SJCRH30 (cell line): Measurements from ENCODE around the gene POR. TPM values are rescaled to one million over a fixed set of nuclear protein-coding genes. Genes with fewer than 3 reads are reported as not detected.

Source experiments
- DNase-seq, 2 experiments: peaks; one replicate each; pipeline ENCODE4 v3.0.0-alpha.2; 2015 to 2020
- H3K27ac ChIP-seq: fragments of 250-450 bp; sonication (Bioruptor Pico); 2 replicates; pipeline ENCODE4 v1.5.1; 2020; ENCODE audit warnings: mild to moderate bottlenecking, moderate library complexity
- H3K27me3 ChIP-seq: fragments of 250-450 bp; sonication (Bioruptor Pico); 2 replicates; pipeline ENCODE4 v1.5.1; 2020; ENCODE audit warnings: mild to moderate bottlenecking, moderate library complexity
- H3K36me3 ChIP-seq: fragments of 250-450 bp; sonication (Bioruptor Pico); 2 replicates; pipeline ENCODE4 v1.5.1; 2020; ENCODE audit warnings: mild to moderate bottlenecking, moderate library complexity
- H3K4me1 ChIP-seq: fragments of 250-450 bp; sonication (Bioruptor Pico); 2 replicates; pipeline ENCODE4 v1.5.1; 2020; ENCODE audit warnings: mild to moderate bottlenecking, moderate library complexity
- H3K4me3 ChIP-seq: fragments of 250-450 bp; sonication (Bioruptor Pico); 2 replicates; pipeline ENCODE4 v1.5.1; 2020; ENCODE audit warnings: mild to moderate bottlenecking, moderate library complexity
- H3K9me3 ChIP-seq: fragments of 250-450 bp; sonication (Bioruptor Pico); replicated peaks from 2 replicates; pipeline ENCODE4 v1.5.1; 2020; ENCODE audit warnings: mild to moderate bottlenecking, moderate library complexity
- total RNA-seq: library from RNA; depleted of rRNA; stranded (reverse); fragments of >200 nt; shearing (Covaris generic); gene quantifications from 2 replicates; pipeline ENCODE4 v1.2.3, GENCODE V29; 2014

POR gene
- total RNA-seq, 1 experiment from 2014 or later = 109 TPM

DNA sequence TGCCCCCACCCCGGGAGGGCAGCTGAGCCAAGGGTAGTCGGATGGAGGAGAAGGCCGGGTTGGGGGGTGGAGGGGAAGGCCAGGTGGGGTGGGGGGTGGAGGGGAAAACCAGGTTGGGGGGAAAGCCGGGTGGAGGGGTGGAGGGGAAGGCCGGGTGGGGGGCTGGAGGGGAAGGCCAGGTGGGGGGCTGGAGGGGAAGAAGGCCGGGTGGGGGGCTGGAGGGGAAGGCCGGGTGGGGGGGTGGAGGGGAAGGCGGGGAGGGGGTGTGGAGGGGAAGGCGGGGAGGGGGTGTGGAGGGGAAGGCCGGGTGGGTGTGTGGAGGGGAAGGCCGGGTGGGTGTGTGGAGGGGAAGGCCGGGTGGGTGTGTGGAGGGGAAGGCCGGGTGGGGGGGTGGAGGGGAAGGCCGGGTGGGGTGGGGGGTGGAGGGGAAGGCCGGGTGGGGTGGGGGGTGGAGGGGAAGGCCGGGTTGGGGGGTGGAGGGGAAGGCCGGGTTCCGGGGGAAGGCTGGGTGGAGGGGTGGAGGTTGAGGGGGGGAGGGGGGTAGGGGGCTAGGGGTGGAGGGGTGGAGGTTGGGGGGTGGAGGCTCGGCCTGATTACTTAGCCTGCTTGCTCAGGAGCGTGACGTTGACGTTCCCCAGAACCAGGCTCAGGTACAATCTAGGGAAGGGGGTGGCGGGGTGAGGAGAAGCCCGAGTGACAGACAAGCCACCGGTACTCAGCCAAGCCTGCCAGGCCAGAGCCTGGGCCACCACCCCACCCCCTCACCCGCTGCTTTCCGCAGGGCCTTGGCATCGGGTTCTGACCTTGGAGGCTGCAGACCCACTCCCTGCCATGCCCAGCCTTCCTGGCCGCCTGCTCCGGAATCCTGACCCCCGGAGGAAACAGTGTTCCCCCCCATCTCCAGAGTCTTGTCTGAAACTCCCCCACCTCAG, 73.9 kb downstream of the POR start:
- H3K4me1 ChIP-seq = peaks cover 28% of the 10 kb centered on the region
- H3K36me3 ChIP-seq = peaks cover 42% of the 10 kb centered on the region
- no peaks in the 10 kb centered on the region for H3K27me3 ChIP-seq
- H3K9me3 ChIP-seq = no peaks in the 10 kb centered on the region
- no peak for DNase-seq
- H3K27ac ChIP-seq = no peak overlapping the region
- H3K4me3 ChIP-seq = no peak overlapping the region

DNA sequence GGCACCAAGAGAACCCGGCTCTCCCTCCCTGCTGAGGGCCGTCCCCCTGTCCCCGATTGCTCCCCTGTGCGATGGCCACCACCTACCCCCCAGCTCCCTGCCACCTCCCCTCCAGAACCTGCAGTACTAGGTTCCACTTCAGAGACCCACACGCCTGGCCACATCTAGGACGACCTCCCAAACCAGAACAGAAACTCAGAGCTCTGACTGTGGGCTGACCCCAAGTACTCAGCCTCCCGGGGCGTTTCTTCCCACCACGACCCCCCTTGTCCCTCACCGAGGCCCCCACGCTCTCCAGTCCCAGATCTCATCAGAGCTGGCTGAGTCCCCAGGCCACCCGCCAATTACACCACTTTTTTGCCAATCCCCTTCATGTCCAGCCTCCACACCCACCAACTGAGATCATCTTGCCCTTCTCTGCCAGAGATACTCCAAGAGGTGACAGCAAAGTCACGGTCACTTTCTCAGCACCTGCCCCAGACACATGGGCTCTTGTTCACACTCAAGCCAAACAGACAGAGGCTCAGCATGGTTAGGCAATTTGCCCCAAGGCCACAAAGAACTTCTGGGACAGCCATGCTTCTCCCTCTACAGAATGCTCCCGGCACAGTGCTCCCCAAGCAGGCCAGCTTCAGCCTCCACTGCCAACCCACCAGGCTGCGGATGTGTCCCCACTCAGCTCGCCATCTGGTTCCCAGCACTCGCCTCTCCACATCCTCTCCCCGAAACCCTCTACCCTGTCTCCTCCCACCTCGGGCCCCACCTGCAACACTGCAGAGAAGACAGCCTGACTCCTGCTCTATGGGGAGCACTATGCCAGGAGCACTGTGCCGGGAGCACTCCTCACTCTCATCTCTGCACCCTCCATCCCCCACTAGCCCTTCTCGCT, 74.8 kb downstream of the POR start:
- DNase-seq = peak in 1 of 2 experiments; percentile 48
- H3K27ac ChIP-seq = no peak overlapping the region
- peaks cover 33% of the 10 kb centered on the region for H3K36me3 ChIP-seq

DNA sequence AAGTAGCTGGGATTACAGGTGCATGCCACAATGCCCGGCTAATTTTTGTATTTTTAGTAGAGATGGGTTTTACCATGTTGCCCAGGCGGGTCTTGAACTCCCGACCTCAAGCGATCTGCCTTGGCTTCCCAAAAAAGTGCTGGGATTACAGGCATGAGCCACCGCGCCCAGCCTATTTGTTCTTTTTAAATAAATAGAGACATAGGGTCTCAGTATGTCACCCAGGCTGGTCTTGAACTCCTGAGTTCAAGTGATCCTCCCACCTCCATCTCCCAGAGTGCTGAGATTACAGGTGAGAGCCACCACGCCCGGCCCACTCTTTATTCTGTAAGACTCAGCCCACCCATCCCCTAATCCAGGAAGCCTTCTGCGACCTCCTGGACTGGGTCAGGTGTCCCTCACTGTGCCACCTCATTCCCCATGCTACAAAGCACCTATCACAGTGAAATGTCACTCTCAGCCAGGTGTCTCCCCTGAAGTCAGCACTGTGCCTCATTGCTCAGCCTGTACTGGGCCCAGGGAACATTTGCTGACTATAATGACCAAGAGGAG, 76.7 kb downstream of the POR start:
- H3K27me3 ChIP-seq = no peaks in the 10 kb centered on the region
- peaks cover 28% of the 10 kb centered on the region for H3K4me1 ChIP-seq
- H3K9me3 ChIP-seq = no peaks in the 10 kb centered on the region
- peak in 1 of 2 experiments; percentile 1 for DNase-seq
- H3K36me3 ChIP-seq = peaks cover 14% of the 10 kb centered on the region; the same call in 1 of the 2 replicates
- no peak overlapping the region for H3K27ac ChIP-seq
- H3K4me3 ChIP-seq = no peak overlapping the region

More for the DNA sequence above, 74.8 kb downstream of the POR start:
- Histone ChIP-seq H3K4me3 (no peak overlapping the region), H3K9me3 (no peaks in the 10 kb centered on the region), H3K4me1 (peaks cover 28% of the 10 kb centered on the region), H3K27me3 (no peaks in the 10 kb centered on the region)

DNA sequence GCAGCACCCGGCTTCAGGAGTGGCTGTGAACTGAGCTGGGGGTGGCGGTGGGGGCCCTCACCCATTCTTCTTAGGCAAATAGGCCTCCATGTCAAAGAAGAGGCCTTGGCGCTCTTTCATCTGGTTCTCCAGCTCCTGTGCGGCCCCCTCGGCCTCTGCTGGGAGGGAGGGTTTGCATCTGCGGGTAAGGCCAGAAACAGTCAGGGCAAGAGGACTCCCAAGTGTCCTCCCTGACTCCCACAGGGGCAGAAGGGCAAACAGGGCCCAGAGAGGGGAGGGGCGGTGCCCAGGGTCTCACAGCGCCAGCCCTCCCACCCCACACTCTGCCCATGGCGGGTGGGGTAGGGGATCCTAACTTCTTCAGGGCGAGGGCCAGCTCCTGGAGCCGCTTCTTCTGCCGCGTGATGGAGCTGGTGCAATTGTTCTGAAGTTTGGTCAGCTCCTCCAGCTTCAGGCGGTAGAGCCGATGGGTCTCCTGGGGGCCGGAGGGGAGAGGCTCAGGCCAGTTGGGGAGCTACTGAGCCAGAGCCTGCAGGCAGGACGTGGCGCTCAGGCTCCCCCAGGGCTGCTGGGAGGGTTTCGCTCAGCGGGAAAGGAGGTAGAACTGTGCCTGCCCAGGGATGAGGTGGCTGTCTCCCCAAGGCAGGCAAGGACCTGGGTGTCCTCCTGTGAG, 77.3 kb downstream of the POR start:
- H3K4me3 ChIP-seq = no peak overlapping the region
- H3K9me3 ChIP-seq = no peaks in the 10 kb centered on the region
- H3K27ac ChIP-seq = no peak overlapping the region
- peaks cover 9% of the 10 kb centered on the region; the same call in 1 of the 2 replicates for H3K36me3 ChIP-seq
- peaks cover 28% of the 10 kb centered on the region for H3K4me1 ChIP-seq
- DNase-seq = peak in 1 of 2 experiments; percentile 6
- H3K27me3 ChIP-seq = no peaks in the 10 kb centered on the region

DNA sequence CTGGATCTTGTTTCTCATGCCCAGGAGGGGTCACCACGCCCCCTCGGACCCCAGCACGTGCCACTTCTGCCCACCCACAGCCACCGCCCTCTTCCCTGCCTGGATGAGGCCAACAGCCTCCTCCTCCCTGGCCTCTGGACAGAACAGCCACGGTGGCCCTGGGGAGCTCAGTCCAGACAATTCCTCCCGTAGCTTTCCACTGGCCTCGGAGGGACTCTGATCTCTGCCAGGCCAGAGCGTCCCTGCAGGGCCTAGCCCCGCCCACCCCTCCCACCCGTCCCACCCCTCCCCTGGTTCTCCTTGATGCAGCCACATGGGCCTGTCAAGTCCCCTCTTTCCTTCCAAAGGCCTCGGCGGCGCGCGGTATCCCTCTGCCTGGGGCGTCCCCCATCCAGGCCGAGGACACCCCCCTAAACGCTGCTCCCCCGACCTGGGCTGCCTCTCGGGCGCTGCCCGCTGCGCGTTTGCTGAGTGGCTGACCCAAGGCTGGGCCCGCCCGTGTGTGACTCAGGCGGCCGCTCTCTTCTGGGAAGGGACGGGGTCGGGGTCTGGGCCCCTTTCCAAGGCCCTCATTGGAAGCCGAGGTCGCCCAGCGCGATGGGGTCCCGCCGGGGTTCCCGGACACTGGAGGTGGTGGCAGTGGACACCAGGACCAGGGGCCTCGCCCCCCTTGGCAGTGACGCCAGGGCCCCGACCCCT, 78.9 kb downstream of the POR start:
- H3K9me3 ChIP-seq = no peaks in the 10 kb centered on the region
- H3K4me3 ChIP-seq = peak overlapping the region; percentile 77
- peaks cover 28% of the 10 kb centered on the region for H3K4me1 ChIP-seq
- peak overlapping the region; percentile 43 for H3K27ac ChIP-seq
- no peaks in the 10 kb centered on the region for H3K27me3 ChIP-seq
- H3K36me3 ChIP-seq = 0 out of 2 replicates have a peak, but pooled peaks cover 3% of the 10 kb centered on the region
- DNase-seq = peak; percentile 81 to 83

DNA sequence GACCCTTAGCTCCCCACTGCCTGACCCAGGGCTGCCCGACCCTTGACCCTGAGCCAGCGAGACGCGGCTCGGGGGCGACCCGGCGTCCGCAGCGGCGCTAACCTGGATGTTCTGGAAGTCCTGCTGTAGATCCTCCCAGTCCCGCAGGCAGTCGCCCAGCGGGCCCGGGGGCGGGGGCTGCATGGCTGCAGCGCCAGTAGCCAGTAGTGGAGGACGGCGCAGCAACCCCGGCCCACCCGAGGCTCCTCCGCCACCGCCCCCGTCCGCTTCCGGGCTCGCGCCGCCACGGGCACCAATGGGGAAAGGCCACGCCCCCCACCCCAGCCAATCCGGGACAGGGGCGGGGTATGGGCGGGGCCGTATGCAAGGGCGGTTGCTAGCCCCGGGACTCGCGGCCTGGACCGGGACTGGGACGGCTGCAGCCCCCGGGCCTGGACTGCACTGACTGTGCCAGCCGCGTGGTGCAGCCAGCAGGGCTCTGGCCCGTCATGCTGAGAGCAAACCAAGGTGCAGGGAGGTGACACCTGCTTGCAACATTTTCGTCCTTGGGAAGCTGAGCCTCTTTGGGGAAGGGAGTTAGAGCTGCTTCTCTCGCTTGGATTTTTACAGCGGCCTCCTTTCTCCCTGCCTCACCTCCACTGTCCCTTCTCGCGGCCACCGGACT, 79.6 kb downstream of the POR start, which contains the start of gene TMEM120A:
Gene TMEM120A (minus strand): TSS at position 208 of the 664 bp plus-strand sequence. CDS start 25 bp downstream, at position 183.
- Histone ChIP-seq H3K27me3 (no peaks in the 10 kb centered on the region), H3K4me1 (peaks cover 24% of the 10 kb centered on the region), H3K9me3 (no peaks in the 10 kb centered on the region), H3K4me3 (peak within 1 kb of the TSS; percentile 77), H3K27ac (peak within 1 kb of the TSS; percentile 43), H3K36me3 (0 out of 2 replicates have a peak, but pooled peaks cover 3% of the 10 kb centered on the region)
- DNase-seq = peak; percentile 96 to 97

DNA sequence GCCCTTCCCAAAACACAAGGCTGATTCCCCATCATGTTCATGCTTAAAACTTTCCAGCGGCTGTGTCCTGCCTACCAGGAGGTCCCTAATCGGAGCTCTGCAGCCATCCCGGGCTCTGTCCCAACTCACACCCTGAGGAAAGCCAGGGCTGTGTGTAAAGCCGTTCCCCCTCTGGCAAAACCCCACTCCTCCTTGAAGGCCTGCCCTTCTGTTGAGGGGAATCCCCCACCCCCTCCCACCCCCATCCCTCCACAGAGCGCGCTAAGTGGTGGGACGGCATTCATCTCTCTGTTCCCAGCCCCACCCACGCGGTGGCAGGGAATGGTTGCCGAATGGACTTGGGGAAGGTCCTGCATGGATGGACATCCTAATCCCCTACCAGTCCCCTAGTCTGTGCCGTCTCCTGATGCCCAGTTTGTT, 80.1 kb downstream of the POR start:
- no peak for DNase-seq
- H3K27ac ChIP-seq = no peak overlapping the region

DNA sequence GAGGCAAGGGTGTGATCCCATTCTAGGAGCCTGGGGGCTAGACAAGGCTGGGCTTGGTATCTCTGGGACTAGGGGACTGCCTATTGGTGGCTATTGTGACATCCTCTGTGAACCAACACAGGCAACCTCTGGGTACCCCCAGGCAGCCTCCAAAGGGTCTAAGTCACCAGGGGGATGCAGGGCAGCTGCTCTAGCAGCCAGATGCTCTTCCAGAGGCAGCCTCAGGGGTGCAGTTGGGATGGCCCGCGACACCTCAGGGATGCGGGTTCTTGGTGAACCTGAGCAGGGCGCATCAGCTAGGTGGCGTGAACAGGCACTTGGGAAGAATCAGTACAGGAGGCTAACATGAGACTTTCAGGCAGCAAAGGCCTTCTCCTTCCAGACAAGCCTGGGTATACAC, 81.0 kb downstream of the POR start:
- Histone ChIP-seq H3K27me3 (no peaks in the 10 kb centered on the region), H3K9me3 (no peaks in the 10 kb centered on the region), H3K27ac (no peak overlapping the region), H3K36me3 (peaks cover 6% of the 10 kb centered on the region; the same call in 1 of the 2 replicates), H3K4me3 (no peak overlapping the region), H3K4me1 (peaks cover 15% of the 10 kb centered on the region)
- no peak for DNase-seq

More for the DNA sequence above, 80.1 kb downstream of the POR start:
- Histone ChIP-seq H3K27me3 (no peaks in the 10 kb centered on the region), H3K9me3 (no peaks in the 10 kb centered on the region), H3K36me3 (peaks cover 6% of the 10 kb centered on the region; the same call in 1 of the 2 replicates), H3K4me3 (peak overlapping the region; percentile 77), H3K4me1 (peaks cover 20% of the 10 kb centered on the region)

DNA sequence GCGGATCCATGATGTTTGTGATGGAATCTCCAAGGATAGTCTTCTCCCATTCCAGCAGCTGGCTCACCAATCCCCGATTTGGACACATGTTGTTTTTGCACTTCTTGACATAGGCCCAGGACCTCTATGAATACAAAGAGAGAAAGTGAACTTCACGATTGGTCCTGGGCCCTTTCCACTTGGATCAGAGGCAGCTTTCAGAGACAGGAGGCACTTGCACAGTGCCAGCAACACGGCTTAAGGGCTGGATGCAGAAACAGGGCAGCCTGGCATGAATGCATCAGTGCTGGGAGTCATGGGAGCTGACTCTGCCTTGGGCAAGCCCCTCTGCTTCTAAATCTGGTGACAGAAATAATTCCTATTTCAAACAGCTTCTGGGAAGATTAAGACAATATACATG, 81.5 kb downstream of the POR start:
- H3K4me3 ChIP-seq = no peak overlapping the region
- DNase-seq = no peak
- H3K27me3 ChIP-seq = no peaks in the 10 kb centered on the region
- peaks cover 6% of the 10 kb centered on the region; the same call in 1 of the 2 replicates for H3K36me3 ChIP-seq
- H3K4me1 ChIP-seq = peaks cover 10% of the 10 kb centered on the region
- no peaks in the 10 kb centered on the region for H3K9me3 ChIP-seq
- H3K27ac ChIP-seq = no peak overlapping the region

DNA sequence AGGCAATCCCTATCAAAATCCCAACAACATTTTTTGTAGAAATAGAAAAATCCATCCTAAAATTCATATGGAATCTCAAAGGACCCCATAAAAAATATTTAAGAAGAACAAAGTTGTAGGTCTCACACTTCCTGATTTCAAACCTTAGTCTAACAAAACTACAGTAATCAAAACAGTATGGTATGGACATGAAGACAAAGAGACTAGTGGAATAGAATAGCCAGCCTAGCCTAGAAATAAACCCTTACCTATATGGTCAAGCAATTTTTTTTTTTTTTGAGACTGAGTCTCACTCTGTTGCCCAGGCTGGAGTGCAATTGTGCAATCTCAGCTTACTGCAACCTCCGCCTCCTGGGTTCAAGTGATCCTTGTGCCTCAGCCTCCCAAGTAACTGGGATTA, 83.1 kb downstream of the POR start:
- H3K27me3 ChIP-seq = no peaks in the 10 kb centered on the region
- DNase-seq = no peak
- H3K4me1 ChIP-seq = peaks cover 6% of the 10 kb centered on the region
- H3K9me3 ChIP-seq = no peaks in the 10 kb centered on the region
- H3K36me3 ChIP-seq = peaks cover 13% of the 10 kb centered on the region
- H3K4me3 ChIP-seq = no peak overlapping the region
- no peak overlapping the region for H3K27ac ChIP-seq

DNA sequence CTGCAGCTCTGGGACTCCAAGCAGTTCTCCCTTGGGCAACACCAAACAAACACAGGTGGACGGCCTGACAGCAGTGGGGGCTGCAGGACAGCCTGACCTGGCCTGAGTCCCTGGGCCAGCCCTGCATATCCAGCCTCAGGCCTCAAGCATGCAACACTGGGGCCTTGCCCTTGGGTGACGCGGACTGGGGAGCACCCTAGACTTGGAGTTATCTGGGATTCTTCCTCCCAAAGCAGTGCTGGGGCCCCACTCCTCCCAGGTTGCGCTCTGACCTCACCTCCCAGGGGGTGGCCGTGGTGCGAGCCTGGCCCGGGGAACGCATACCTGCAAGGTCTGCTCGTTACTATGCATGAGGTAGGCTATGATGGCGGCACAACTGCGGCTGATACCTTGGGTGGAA, 85.6 kb downstream of the POR start:
- Histone ChIP-seq H3K9me3 (no peaks in the 10 kb centered on the region), H3K4me3 (no peak overlapping the region), H3K27ac (no peak overlapping the region), H3K4me1 (no peaks in the 10 kb centered on the region), H3K36me3 (peaks cover 17% of the 10 kb centered on the region), H3K27me3 (no peaks in the 10 kb centered on the region)
- no peak for DNase-seq

DNA sequence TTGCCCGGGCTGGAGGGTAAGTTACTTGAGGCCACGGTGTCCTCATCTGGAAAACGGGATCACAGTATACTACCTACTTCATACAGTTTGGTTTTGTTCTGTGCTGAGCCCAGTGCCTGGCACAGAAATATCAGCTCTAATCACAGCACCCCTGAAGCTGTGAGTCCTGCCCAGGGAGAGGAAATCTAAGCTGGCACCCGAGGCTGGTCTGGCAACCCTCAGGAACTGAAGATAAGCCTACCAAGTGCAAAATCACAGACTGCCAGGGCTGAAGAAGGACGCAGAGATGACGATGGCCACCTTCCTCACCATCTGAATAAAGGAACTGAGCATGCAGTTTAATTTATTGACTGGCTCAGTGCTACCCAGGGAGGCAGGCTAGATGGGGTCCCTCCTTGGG, 87.2 kb downstream of the POR start:
- DNase-seq = no peak
- Histone ChIP-seq H3K36me3 (peaks cover 17% of the 10 kb centered on the region), H3K27ac (no peak overlapping the region), H3K4me1 (no peaks in the 10 kb centered on the region), H3K4me3 (no peak overlapping the region), H3K27me3 (no peaks in the 10 kb centered on the region), H3K9me3 (no peaks in the 10 kb centered on the region)

DNA sequence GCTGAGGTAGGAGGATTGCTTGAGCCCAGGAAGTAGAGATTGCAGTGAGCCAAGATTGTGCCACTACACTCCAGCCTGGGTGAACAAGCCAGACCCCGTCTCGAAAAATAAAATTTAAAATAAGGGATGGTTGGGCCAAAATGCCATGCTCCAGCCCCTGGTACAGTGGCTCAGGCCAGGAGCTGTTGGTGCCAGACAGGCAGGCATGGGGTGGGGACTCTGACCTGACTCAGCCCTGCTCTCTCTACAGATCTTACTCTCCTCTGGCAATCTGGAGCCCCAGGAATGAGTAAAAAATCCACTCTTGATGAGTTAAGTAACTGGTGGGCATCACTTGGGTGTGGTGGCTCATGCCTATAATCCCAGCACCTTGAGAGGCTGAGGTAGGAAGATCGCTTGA, 87.9 kb downstream of the POR start:
- H3K36me3 ChIP-seq = peaks cover 16% of the 10 kb centered on the region
- H3K27ac ChIP-seq = no peak overlapping the region
- no peaks in the 10 kb centered on the region for H3K4me1 ChIP-seq
- H3K9me3 ChIP-seq = no peaks in the 10 kb centered on the region
- no peaks in the 10 kb centered on the region for H3K27me3 ChIP-seq
- no peak for DNase-seq
- no peak overlapping the region for H3K4me3 ChIP-seq
